Liver (tissue), 9 donors: Measurements from ENCODE around the gene FBLN1. TPM values are rescaled to one million over a fixed set of nuclear protein-coding genes. Genes with fewer than 3 reads are reported as not detected.

Experiments used
- DNase-seq: peaks from one replicate; pipeline ENCODE4 v3.0.0-alpha.2; 2017; ENCODE audit warnings: low spot score
- H3K27ac ChIP-seq, 2 donors: one replicate each; pipeline ENCODE4 v1.7.0; 2013; ENCODE audit warnings: inconsistent platforms in 2 of 2, low read length in 2 of 2, control low read depth in 1 of 2, low read depth in 1 of 2, mild to moderate bottlenecking in 1 of 2
- H3K27me3 ChIP-seq, 4 donors: one replicate each; pipeline versions ENCODE4 v1.6.1 to v1.7.0; 2013; ENCODE audit warnings: low read length in 3 of 4, inconsistent platforms in 1 of 4, mild to moderate bottlenecking in 1 of 4, moderate library complexity in 1 of 4; ENCODE audit not compliant: control insufficient read depth in 4 of 4, insufficient read depth in 4 of 4
- H3K36me3 ChIP-seq, 4 donors: one replicate each; pipeline versions ENCODE4 v1.6.1 to v1.7.0; 2013; ENCODE audit warnings: low read length in 3 of 4, mild to moderate bottlenecking in 3 of 4, low read depth in 1 of 4, moderate library complexity in 1 of 4; ENCODE audit not compliant: control insufficient read depth in 4 of 4, insufficient read depth in 3 of 4
- H3K4me1 ChIP-seq, 4 donors: one replicate each; pipeline versions ENCODE4 v1.6.1 to v1.7.0; 2013; ENCODE audit warnings: low read length in 3 of 4, mild to moderate bottlenecking in 3 of 4, moderate library complexity in 1 of 4; ENCODE audit not compliant: control insufficient read depth in 4 of 4, insufficient read depth in 4 of 4
- H3K4me3 ChIP-seq, 3 donors: one replicate each; pipeline versions ENCODE4 v1.6.1 to v1.7.0; 2013; ENCODE audit warnings: low read length in 3 of 3, control low read depth in 1 of 3, low read depth in 1 of 3, mild to moderate bottlenecking in 1 of 3
- H3K9ac ChIP-seq, 2 donors: one replicate each; pipeline ENCODE4 v1.7.0; 2013; ENCODE audit warnings: low read length in 2 of 2, mild to moderate bottlenecking in 2 of 2, moderate library complexity in 2 of 2, control low read depth in 1 of 2, low read depth in 1 of 2
- H3K9me3 ChIP-seq, 4 donors: one replicate each; pipeline versions ENCODE4 v1.6.1 to v1.7.0; 2013; ENCODE audit warnings: low read length in 3 of 4; ENCODE audit not compliant: control insufficient read depth in 4 of 4
- EGR1 ChIP-seq, 2 donors: IDR thresholded peaks; 2 replicates each; pipeline ENCODE4 v1.6.1; 2016 to 2018; ENCODE audit warnings: antibody characterized with exemption in 2 of 2, low read depth in 2 of 2
- FOXA1 ChIP-seq: IDR thresholded peaks from 2 replicates; pipeline ENCODE4 v1.6.1; 2016; ENCODE audit warnings: antibody characterized with exemption
- FOXA2 ChIP-seq: IDR thresholded peaks from 2 replicates; pipeline ENCODE4 v1.6.1; 2016; ENCODE audit warnings: antibody characterized with exemption
- GABPA ChIP-seq, 2 donors: IDR thresholded peaks in 1 of 2; conservative IDR thresholded peaks in 1 of 2; 2 replicates each; pipeline ENCODE4 v1.6.1; 2016; ENCODE audit warnings: antibody characterized with exemption in 2 of 2, mild to moderate bottlenecking in 1 of 2, moderate library complexity in 1 of 2
- HNF4A ChIP-seq, 2 donors: conservative IDR thresholded peaks; 2 replicates each; pipeline ENCODE4 v1.6.1; 2016; ENCODE audit warnings: antibody characterized with exemption in 2 of 2, mild to moderate bottlenecking in 2 of 2
- HNF4G ChIP-seq: IDR thresholded peaks from 2 replicates; pipeline ENCODE4 v1.6.1; 2016; ENCODE audit warnings: antibody characterized with exemption
- JUND ChIP-seq, 2 donors: IDR thresholded peaks; 2 replicates each; pipeline ENCODE4 v1.6.1; 2016; ENCODE audit warnings: antibody characterized with exemption in 2 of 2
- NR2F2 ChIP-seq: IDR thresholded peaks from 2 replicates; pipeline ENCODE4 v1.6.1; 2016; ENCODE audit warnings: antibody characterized with exemption
- RAD21 ChIP-seq, 2 donors: IDR thresholded peaks; 2 replicates each; pipeline ENCODE4 v1.6.1; 2016; ENCODE audit warnings: antibody characterized with exemption in 2 of 2, mild to moderate bottlenecking in 2 of 2
- RXRA ChIP-seq, 2 donors: IDR thresholded peaks; 2 replicates each; pipeline ENCODE4 v1.6.1; 2017 to 2018; ENCODE audit warnings: antibody characterized with exemption in 2 of 2, mild to moderate bottlenecking in 1 of 2
- SP1 ChIP-seq: IDR thresholded peaks from 2 replicates; pipeline ENCODE4 v1.6.1; 2018; ENCODE audit warnings: antibody characterized with exemption, mild to moderate bottlenecking
- TAF1 ChIP-seq: conservative IDR thresholded peaks from 2 replicates; pipeline ENCODE4 v1.6.1; 2016; ENCODE audit warnings: antibody characterized with exemption, mild to moderate bottlenecking
- YY1 ChIP-seq: IDR thresholded peaks from 2 replicates; pipeline ENCODE4 v1.6.1; 2016; ENCODE audit warnings: antibody characterized with exemption, mild to moderate bottlenecking
- WGBS: extraction: QIAGEN DNeasy Blood & Tissue Kit; methylation state at CpG from one replicate; pipeline ENCODE4 v1.1.7; 2013; 5-methylcytosine and 5-hydroxymethylcytosine counted together
- polyA plus RNA-seq, 2 donors: library from polyadenylated mRNA; stranded (reverse) in 1 of 2; unstranded in 1 of 2; fragments of 200-250 nt in 1 of 2; fragments of >200 nt in 1 of 2; fragmentation: Nextera tagmentation in 1 of 2; extraction: Ambion mirVana in 1 of 2; gene quantifications; one replicate each; pipeline versions ENCODE4 v1.2.1 to v1.2.3, GENCODE V29; 2013 to 2015
- total RNA-seq, 2 donors: library from RNA; depleted of rRNA; stranded (reverse); fragments of >200 nt; gene quantifications; one replicate each; pipeline ENCODE4 v1.2.3, GENCODE V29; 2014
- TF ChIP-seq, protein P1 (sequence below): fragments of 150-350 bp; IDR thresholded peaks from 2 replicates; pipeline ENCODE4 v1.5.1; 2017; ENCODE audit warnings: improper control_type of control experiment, low read depth, low read length; ENCODE audit not compliant: missing input control
- TF ChIP-seq, protein P2 (sequence below): IDR thresholded peaks from 2 replicates; pipeline ENCODE4 v1.6.1; 2016; ENCODE audit warnings: antibody characterized with exemption, mild to moderate bottlenecking
- TF ChIP-seq, protein P3 (sequence below): IDR thresholded peaks from 2 replicates; pipeline ENCODE4 v1.6.1; 2016; ENCODE audit warnings: antibody characterized with exemption
- TF ChIP-seq, protein P4 (sequence below): IDR thresholded peaks from 2 replicates; pipeline ENCODE4 v1.6.1; 2016; ENCODE audit warnings: antibody characterized with exemption
- TF ChIP-seq, protein P5 (sequence below): IDR thresholded peaks from 2 replicates; pipeline ENCODE4 v1.6.1; 2016; ENCODE audit warnings: antibody characterized with exemption
- donor health status: healthy.
- donor health status: healthy.
- donor health status: healthy.
- donor health status: healthy.
- donor health status: healthy.

The FBLN1 gene
- total and polyA plus RNA-seq, 4 donors, result 2.2 to 9.3 (median 6.3) TPM

DNA sequence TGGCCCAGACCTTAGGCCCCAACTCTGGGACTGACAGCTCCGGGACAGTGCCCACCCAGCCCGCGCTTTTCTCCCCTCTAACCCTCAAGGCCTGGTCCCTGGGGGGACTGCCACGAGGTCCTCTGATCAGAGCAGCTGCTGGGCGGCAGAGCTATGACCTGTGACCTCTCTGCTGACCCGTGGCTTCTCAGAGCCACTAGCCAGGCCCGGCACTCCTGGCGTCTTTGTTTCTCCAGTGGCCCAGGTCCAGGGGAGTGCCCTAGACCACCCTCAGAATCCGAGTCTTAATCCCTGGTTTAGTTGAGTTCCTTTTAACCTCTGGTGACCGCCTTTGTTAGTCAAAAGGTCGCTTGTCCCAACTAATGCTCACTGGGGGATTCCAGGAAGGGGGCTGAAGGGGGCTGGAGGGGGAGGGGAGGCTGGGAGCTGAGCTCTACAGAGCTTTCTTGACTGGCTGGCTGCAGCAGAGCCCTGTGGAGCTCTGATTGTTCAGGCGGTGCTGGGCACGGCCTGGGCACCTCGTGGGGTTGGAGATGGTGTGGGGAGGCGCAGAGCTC, 1.2 kb downstream of the FBLN1 start:
- peaks cover 2 to 8% (median 5%) of the 10 kb centered on the region in 4 donors for H3K4me1 ChIP-seq
- H3K9ac ChIP-seq, result no peak overlapping the region
- peaks cover 0 to 5% (median 1%) of the 10 kb centered on the region in 4 donors for H3K27me3 ChIP-seq
- WGBS, result 68% methylated on average over 15 of the region's 15 CpGs
- TF ChIP-seq, protein P1, sequence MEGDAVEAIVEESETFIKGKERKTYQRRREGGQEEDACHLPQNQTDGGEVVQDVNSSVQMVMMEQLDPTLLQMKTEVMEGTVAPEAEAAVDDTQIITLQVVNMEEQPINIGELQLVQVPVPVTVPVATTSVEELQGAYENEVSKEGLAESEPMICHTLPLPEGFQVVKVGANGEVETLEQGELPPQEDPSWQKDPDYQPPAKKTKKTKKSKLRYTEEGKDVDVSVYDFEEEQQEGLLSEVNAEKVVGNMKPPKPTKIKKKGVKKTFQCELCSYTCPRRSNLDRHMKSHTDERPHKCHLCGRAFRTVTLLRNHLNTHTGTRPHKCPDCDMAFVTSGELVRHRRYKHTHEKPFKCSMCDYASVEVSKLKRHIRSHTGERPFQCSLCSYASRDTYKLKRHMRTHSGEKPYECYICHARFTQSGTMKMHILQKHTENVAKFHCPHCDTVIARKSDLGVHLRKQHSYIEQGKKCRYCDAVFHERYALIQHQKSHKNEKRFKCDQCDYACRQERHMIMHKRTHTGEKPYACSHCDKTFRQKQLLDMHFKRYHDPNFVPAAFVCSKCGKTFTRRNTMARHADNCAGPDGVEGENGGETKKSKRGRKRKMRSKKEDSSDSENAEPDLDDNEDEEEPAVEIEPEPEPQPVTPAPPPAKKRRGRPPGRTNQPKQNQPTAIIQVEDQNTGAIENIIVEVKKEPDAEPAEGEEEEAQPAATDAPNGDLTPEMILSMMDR, result no peak
- no peak for TF ChIP-seq YY1
- no peak for TF ChIP-seq TAF1
- TF ChIP-seq FOXA1, result no peak
- TF ChIP-seq, protein P2, sequence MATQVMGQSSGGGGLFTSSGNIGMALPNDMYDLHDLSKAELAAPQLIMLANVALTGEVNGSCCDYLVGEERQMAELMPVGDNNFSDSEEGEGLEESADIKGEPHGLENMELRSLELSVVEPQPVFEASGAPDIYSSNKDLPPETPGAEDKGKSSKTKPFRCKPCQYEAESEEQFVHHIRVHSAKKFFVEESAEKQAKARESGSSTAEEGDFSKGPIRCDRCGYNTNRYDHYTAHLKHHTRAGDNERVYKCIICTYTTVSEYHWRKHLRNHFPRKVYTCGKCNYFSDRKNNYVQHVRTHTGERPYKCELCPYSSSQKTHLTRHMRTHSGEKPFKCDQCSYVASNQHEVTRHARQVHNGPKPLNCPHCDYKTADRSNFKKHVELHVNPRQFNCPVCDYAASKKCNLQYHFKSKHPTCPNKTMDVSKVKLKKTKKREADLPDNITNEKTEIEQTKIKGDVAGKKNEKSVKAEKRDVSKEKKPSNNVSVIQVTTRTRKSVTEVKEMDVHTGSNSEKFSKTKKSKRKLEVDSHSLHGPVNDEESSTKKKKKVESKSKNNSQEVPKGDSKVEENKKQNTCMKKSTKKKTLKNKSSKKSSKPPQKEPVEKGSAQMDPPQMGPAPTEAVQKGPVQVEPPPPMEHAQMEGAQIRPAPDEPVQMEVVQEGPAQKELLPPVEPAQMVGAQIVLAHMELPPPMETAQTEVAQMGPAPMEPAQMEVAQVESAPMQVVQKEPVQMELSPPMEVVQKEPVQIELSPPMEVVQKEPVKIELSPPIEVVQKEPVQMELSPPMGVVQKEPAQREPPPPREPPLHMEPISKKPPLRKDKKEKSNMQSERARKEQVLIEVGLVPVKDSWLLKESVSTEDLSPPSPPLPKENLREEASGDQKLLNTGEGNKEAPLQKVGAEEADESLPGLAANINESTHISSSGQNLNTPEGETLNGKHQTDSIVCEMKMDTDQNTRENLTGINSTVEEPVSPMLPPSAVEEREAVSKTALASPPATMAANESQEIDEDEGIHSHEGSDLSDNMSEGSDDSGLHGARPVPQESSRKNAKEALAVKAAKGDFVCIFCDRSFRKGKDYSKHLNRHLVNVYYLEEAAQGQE, result no peak
- TF ChIP-seq FOXA2, result no peak
- TF ChIP-seq EGR1 (IDR thresholded peaks at IDR 0.05; ENCODE audit: low read depth in 2 of 2), result no peak
- no peak for TF ChIP-seq RXRA (IDR thresholded peaks at IDR 0.05)
- TF ChIP-seq, protein P3, sequence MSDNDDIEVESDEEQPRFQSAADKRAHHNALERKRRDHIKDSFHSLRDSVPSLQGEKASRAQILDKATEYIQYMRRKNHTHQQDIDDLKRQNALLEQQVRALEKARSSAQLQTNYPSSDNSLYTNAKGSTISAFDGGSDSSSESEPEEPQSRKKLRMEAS, result no peak
- TF ChIP-seq RAD21 (IDR thresholded peaks at IDR 0.05), result no peak
- TF ChIP-seq JUND (IDR thresholded peaks at IDR 0.05), result no peak
- TF ChIP-seq HNF4A (conservative IDR thresholded peaks at IDR 0.05), result no peak
- no peak for TF ChIP-seq NR2F2
- TF ChIP-seq SP1, result no peak
- no peak for TF ChIP-seq GABPA (IDR thresholded peaks at IDR 0.05 in 1 of 2, conservative IDR thresholded peaks at IDR 0.05 in 1 of 2)
- TF ChIP-seq HNF4G, result no peak
- TF ChIP-seq, protein P4, sequence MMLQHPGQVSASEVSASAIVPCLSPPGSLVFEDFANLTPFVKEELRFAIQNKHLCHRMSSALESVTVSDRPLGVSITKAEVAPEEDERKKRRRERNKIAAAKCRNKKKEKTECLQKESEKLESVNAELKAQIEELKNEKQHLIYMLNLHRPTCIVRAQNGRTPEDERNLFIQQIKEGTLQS, result no peak
- TF ChIP-seq, protein P5, sequence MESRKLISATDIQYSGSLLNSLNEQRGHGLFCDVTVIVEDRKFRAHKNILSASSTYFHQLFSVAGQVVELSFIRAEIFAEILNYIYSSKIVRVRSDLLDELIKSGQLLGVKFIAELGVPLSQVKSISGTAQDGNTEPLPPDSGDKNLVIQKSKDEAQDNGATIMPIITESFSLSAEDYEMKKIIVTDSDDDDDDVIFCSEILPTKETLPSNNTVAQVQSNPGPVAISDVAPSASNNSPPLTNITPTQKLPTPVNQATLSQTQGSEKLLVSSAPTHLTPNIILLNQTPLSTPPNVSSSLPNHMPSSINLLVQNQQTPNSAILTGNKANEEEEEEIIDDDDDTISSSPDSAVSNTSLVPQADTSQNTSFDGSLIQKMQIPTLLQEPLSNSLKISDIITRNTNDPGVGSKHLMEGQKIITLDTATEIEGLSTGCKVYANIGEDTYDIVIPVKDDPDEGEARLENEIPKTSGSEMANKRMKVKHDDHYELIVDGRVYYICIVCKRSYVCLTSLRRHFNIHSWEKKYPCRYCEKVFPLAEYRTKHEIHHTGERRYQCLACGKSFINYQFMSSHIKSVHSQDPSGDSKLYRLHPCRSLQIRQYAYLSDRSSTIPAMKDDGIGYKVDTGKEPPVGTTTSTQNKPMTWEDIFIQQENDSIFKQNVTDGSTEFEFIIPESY, result no peak
- H3K27ac ChIP-seq, result no peak overlapping the region
- H3K9me3 ChIP-seq, result no peaks in the 10 kb centered on the region
- H3K36me3 ChIP-seq, result no peaks in the 10 kb centered on the region
- DNase-seq, result no peak
- H3K4me3 ChIP-seq, result peak overlapping the region in 1 of 3 donors; percentile 57
